ENCODE results near the gene LCK.
A peak's percentile ranks its signal among the peaks of the same experiment; 100 is the strongest.

LCK gene

DNA sequence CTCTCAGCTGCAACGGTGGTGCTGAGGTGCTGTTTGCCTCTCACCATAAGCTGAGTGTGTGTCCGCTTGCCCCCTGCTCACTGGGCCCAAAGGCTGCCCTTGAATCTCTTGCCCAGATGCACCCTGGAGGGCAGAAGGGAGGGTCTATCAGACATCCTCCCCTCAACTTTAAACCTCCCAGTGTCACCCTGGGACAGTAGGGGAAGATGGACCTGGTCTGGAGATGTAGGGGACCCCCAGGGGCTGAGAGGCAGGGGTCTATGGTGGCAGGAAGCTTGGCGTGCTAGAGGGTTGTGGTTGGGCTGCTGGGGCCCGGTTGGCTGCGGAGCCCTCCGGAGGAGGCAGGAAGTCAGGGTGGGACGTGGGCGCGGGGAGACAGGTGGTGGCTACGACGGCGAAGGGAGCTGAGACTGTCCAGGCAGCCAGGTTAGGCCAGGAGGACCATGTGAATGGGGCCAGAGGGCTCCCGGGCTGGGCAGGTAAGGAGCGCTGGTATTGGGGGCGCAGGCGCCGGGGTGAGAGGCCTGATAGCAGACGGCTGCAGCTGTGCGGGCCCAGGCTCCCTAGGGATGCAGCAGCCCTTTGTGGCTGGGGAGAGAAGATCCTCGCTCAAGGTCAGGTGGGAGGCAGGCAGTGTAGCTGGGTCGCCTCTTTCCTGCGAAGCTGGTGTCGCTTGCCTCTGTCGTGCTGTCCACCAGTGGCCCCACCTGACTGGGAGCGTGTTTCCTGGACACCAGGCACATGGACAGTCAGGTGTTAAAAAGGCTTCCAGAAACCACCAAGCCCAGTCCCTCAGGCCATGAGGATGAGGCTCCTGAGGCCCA lies at the start of gene LCK:
LCK (plus strand) TSS at position 373 of the 824 bp plus-strand sequence. CDS start 23,065 bp downstream, outside the sequence.
- no peak for DNase-seq

DNA sequence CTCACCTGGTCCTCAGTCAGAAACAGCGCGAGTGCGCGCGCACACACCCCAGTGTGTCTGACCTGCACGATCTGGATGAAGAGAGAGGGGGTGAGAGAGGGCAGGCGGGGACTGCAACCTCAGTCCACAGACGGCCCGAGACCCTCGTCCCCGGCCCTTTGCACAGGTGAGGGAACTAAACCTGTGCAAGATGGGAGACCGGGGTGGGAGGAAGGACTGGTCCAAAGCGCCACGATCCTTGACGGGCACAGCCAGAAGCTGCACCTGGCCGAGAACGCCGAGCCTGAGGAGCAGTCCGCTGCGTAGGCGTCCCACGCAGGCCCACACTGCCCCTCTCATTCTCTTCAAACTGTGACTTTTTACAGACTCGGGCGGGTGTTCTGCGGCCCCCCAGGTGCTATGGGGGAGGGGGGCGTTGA lies 46.1 kb upstream of the LCK start:
- DNase-seq = peak in 2 of 58 donors; percentile 32 to 40

DNA sequence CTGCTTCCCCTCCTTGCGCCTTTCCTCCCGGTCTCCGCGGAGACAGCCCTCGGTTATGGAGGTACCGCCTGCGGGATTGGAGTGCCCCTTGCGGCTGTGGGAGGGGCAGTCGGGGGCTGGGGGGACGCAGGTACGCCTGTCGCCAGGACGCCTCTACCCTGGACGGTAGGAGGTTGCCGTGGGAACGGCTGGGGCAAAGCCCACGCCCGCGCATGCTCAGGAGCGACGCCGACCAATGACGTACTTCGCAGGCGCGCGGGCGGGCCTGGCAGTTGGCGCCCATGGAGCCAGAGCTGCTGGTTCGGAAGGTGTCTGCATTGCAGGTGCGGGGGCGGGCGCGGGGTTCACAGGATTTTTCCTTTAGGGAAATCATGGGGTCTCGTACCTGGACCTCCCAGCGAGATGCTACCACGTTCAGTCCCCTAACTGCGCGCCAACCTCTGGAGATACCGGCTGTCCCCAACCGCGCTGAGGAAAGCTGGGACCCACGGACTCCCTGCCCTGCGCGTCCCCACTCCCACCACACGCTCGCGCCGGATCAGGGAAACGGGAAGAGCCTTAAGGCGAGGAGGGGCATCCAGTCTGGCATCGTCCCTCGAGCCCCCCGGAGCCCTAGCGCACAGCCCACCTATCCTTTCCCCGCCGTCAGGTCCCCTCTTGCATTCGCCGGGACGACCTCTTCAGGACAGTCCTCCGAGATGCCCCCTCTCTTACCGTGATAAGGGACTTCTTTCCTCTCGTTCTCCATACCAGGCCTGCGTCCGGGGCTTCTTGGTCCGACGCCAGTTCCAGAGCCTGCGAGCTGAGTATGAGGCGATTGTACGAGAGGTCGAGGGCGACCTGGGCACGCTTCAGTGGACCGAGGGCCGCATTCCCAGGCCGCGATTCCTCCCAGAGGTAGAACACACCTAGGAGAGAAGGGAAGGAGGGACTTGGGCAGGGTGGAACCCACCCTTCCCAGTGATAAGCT lies 45.4 kb upstream of the LCK start, which contains the start of gene IQCC:
IQCC (plus strand) TSS at position 271 of the 970 bp plus-strand sequence; CDS start at position 282, 11 bp downstream.
- DNase-seq = peak; percentile 26 to 90 (median 80)

DNA sequence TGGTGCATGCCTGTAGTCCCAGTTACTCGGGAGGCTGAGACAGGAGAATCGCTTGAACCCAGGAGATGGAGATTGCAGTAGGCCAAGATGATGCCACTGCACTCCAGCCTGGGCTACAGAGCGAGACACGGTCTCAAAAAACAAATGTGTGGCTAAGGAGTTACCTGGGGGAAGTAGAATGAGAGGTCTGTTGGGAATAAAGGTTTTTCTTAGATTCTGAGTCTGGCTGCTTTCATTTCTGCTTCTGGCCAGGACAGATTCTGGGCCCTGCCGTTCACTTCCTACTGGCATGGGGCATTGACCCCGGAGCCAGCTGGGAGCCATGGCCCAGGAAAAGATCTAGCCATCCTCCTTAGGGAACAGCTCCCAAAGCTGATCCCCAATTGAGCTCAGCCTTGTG lies 42.6 kb upstream of the LCK start:
- DNase-seq = no peak

DNA sequence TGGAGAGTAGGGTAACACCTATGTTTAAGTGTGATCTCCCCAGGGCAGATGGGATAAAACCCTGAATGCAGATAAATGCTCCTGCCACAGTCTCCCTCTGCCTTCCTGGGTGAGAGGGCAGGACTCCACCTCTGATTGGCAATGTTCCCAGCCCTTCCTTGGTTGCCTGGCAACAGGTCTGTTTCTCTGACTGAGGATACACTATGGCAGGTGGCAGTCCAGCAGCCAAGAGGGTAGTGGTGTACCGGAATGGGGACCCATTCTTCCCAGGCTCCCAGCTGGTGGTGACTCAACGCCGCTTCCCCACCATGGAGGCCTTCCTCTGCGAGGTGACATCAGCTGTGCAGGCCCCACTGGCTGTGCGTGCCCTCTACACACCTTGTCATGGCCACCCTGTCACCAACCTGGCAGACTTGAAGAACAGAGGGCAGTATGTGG lies 42.2 kb upstream of the LCK start, which contains the start of gene DCDC2B:
DCDC2B (plus strand) TSS at position 199 of the 438 bp plus-strand sequence; CDS start at position 204, 5 bp downstream.
- DNase-seq = peak in 4 of 58 donors; percentile 5 to 22 (median 12)

DNA sequence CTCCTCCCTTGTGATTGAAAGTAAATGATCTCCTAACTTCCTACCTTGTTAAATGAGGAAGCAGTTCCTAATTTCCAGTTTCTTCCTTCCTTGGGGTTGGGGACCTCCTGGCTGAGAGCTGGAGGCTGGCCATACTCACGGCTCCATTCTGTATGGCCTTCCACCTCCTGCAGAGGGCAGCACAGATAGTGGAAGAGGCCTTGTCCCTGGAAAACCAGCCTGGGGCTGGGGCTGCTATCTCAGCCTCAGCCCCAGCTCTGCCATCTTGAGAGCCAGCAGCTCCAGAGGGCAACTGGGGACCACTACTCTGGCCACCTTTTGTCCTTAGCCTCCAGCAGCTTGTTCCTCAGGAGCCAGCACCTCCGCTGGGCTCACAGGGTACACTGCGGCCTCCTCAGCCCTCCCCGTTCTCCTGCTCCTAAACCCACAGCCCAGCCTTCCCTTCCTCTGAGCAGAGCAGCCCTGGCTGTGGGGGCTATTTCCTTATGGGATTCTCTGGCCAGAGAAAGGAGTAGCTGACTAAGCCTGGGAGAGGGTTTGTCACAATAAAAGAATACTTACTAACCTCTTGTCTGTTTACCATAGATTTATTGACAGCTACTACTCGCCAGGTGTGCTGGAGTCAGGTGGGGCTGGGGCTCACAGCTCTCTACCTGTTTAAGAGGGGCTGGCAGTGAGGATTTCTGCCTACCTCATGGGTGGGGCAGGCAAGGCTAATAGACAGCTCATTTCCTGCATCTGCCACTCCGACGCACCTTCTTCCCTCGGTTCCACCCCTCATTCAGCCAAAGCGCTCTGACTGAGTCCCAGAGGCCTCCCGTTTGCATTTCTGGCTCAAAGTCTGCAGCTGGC lies 35.2 kb upstream of the LCK start:
- peak in 39 of 58 donors; percentile 4 to 63 (median 28) for DNase-seq

DNA sequence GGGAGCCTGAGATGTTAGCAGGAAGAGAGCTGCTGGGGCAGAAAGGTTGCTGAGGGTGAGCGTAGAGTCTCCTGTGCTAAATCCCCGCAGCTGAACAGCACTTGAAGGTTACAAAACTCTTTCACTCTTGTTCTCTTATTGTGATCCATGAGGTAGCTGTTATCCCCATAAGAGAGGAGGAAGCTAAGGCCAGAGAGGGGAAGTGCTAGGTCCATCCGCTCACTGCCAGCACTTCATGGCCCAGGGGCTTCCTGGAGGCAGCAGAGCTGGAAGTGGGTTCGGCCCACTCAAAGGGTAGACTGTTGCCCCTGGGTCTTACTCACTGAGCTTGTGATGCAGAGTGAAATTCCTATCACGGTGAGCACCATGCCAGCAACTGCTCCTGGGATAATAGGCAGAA lies 34.5 kb upstream of the LCK start:
- DNase-seq = no peak

DNA sequence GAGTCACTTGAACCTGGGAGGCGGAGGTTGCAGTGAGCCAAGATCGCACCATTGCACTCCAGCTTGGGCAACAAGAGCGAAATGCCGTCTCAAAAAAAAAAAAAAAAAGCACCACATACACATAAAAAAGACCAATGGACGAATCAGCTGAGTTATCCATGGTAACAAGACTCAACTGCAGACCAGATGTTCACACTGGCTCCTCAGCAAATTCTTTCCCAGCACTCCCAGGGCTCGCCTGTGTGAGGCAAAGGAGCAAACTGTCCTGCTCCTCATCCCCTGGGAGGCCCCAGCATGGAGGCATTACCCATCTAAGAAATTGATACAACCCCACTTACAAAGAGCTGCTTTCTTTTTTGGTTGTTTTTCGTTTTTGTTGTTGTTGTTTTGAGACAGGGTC lies 32.0 kb upstream of the LCK start:
- no peak for DNase-seq

DNA sequence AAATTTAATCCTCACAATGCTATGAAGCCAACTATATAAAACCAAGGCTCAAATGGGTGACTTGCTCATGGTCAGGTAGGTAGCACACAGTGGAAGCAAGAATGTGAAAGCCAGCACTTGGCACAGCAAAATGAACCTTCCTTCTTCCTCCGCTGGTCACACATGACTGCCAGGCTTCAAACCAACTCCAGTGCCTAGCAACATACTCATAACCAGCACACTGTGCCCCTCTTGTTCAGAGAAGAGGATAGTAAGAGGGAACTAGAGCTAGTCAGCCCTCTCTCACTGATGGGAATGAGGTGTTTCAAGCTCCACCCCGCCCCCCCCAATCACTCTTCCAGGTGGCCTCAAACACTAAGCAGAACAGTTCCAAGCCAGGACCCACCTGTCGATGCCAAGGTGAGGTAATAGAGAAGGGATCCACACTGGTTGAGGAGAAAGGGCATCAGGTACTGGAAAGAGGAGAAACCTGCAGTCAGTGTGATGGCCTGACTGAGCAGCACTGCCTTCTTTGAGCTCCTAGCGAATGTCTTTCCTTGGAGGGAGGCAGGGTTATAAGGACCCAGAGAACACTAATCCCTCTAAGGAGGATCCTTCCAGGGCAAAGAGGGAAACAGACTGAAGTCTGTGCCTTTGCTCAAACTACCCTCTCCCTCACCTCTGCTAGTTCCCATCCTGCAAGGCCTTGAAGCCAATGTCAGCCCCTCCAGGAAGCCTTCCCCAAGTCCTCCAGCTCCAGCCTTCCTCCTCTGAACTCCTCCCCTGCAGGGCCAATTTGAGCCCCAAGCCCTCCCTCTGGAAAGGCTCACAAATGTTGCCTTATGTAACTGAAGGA lies 30.1 kb upstream of the LCK start:
- no peak for DNase-seq

DNA sequence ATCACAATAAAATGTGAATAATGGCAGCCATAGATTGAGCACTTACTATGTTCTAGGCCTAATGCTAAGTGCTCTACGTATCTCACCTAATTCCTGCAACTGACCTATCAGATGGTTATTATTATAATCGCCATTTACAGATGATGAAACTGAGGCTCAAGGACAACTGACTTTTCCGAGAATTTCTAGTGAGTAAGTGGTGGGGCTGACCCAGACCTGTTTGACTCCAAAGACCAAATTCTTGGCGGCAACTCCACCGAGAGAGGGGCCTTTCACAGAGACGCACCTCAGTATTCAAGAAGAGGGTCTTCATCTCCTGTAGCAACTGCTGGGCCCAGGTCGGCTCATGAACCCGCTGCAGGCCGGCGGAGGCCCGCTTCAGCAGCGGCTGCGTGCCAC lies 29.5 kb upstream of the LCK start:
- DNase-seq = no peak

DNA sequence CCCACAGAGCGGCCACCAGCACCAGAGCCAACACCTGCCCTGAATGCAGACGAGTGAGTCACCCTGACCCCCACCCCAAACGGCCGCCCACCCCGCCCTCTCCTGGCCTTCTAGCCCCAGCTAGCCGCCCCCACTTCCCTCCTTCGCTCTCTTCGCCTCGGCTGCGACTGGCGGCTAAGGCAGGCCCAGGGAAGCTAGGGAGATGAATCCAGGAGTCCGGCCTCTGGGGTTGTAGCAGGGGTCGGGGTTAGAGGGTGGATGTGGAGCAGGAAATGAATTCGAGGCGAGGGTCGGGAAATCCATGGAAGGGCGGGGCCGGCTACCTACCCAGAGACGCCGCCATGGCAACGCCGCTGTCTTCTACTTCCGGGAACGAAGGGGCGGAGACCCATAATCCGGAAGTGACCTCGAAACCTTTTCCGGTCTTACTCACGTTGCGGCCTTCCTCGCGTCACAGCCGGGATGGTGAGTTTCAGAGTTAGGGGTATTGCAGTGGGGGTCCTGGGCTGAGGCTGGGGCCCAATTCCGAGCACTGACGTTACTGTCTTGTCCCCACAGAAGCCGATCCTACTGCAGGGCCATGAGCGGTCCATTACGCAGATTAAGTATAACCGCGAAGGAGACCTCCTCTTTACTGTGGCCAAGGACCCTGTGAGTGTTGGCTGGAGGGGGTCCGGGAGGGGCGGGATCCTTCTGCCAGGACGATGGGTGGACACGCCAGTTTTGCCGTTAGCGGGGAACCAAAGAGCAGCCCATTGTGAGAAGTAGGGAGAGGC lies 28.9 kb upstream of the LCK start, which contains the start of the genes EIF3I and TMEM234:
EIF3I (plus strand) TSS at position 428 of the 776 bp plus-strand sequence; CDS start at position 463, 35 bp downstream.
TMEM234 (minus strand) TSS at position 374 of the 776 bp plus-strand sequence; CDS start at position 343, 31 bp downstream.
- peak; percentile 30 to 95 (median 86) for DNase-seq

DNA sequence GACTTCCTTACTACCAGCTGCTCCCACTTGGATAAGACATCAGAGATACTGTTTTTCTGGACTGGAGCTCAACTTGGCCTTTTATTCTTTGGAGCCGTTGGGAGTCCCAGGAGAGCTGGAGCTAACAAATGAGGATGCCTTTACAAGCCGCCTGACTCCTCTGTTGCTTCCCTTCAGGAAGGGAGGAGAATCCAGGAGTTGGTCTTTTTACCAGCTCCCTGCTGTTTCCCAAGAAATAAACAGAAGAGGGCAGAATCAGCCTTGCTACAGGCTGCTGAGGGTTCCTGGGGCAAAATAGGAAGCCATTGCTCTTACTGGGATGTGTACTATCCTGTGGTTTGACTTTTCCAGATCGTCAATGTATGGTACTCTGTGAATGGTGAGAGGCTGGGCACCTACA lies 27.4 kb upstream of the LCK start:
- no peak for DNase-seq

DNA sequence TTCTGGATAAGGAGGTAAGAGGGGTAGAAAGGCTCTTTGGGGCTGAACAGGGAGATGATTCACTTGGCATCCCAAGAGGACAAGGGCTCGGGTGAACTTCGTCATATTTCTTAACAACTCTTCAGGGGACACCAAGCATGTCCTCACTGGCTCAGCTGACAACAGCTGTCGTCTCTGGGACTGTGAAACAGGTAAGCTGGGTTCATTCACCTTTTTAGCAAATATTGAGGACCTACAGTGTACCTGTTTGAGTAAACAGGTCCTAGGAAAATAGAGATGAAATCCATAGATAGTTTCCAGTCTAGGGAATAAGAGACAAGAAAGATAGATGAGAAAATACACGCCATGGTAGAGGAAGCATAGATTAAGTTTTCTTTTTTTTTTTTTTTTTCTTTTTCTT lies 26.8 kb upstream of the LCK start:
- no peak for DNase-seq

DNA sequence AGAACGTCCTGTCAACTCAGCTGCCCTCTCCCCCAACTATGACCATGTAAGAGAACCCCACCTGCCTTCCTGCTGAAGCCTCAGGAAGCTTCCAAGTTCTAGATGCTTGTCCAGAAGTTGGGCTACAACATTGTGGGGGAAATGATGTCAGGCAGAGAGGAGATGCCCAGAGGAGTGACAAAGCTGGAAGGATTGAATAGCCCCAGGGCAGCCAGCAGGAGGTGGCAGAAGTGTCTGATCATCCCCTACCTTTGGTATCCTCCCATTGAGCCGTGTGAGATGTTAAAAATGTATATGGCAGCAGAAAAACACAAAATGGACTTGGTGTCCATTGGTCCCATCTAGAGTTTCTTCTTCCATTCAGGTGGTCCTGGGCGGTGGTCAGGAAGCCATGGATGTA lies 22.3 kb upstream of the LCK start:
- DNase-seq = no peak

DNA sequence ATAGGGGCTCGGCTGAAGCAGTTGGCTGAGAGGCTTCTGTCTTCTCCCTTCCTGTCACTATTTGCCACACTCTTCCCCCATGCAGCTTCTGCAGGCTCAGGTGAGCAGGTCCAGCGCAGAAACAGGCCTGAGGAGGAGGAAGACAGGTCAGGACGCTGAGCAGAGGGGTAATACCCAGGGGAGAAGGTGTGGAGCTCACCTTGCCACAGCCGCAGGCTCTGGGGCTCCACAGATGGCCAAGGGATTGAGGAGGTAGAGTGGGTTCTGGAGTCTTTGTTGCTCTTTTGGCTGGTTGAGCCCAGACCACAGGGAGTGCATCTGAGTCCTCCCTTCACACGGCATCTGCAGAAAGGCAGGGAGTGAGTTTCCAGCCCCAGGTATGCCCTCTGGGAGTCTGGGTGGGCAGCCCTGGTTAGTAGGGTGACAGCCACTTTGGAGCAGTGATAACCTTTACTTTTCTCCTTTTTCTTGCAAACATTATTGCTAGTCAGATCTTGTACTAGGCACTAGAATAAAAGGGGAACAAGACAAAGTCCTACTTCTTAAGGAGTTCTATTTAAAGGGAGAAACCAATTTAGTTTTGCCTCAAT lies 19.1 kb upstream of the LCK start:
- DNase-seq = no peak

DNA sequence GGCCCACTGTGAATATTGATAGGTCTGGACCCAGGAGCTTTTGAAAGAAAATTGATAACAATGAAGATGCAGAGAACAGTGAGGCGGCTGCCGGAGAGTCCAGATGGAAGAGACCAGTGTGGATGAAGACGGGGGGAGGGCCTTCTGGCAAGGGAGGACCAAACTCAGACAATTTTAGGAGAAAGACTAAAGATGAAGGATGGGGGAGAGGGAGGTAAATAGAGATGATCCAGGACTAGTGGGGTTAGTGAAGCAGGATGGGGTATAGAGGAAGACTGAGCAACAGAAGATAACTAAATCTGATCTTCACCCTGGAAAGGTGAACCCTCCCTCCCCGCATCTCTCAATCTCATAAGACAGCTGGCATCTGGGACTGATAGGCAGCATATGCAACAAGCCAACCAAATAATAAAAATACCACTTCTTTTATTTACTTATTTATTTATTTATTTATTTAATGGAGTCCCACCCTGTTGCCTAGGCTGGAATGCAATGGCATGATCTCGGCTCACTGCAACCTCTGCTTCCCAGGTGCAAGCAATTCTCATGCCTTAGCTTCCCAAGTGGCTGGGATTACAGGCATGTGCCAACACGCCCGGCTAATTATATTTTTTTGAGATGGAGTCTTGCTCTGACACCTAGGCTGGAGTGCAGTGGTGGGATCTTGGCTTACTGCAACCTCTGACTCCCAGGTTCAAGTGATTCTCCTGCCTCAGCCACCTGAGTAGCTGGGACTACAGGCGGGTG lies 18.3 kb upstream of the LCK start:
- DNase-seq = no peak

DNA sequence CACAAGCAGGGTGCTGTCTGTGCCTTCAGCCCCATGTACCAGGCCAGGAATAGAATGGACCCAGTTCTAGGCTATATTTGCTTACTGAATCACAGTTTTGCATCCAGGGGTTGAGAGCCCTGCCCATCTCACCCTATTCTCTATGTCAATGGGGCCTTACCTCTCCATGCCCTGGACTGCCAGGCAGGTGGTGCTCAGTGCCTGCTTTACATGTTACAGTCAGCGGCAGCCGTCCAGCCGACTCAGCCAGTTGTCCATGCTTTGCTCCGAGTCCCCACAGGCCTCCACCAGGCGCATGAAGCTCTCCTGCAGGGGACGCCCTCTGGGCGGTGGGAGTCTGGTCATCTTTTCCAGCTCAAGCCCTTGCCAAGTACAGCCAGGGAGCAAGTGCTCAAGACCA lies 16.3 kb upstream of the LCK start:
- no peak for DNase-seq

DNA sequence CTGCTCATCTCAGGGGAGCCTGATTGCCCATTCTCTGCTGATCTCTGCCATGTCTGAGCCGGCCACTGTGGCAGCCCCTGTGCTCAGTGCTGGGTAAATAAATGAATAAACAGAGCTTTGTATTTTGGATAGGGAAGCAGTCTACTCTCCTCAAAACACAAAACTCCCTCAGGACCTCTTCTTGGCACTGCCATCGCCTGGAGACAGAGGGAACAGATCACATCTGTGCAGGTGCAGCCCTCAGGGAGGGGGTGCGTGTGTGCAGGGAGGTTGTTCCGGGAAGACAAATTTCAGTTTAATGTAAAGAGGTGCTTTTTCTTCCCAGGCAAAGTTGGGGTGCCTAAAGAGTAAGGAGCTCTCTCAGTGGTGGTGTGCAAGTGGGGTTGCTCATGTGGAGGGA lies 11.7 kb upstream of the LCK start:
- no peak for DNase-seq
